SK-N-SH treated with all-trans-retinoic acid at 6 μM for 48 hours (cell line): Measurements from ENCODE around the gene TXNRD2.

Experiments used
- ESRRG ChIP-seq: fragments of 250-450 bp; sonication (Bioruptor Pico); IDR thresholded peaks from 2 replicates; pipeline ENCODE4 v1.6.1; 2021; ENCODE audit warnings: mild to moderate bottlenecking
- GLIS3 ChIP-seq: fragments of 250-450 bp; sonication (Bioruptor Pico); IDR thresholded peaks from 2 replicates; pipeline ENCODE4 v1.5.0; 2020; ENCODE audit warnings: mild to moderate bottlenecking, moderate library complexity
- ISL1 ChIP-seq: fragments of 250-450 bp; sonication (Bioruptor Pico); IDR thresholded peaks from 2 replicates; pipeline ENCODE4 v2.1.2; 2022; ENCODE audit warnings: mild to moderate bottlenecking, moderate library complexity
- PPARA ChIP-seq: fragments of 250-450 bp; sonication (Bioruptor Pico); IDR thresholded peaks from 2 replicates; pipeline ENCODE4 v1.5.0; 2020; ENCODE audit warnings: mild to moderate bottlenecking, borderline replicate concordance
- RARB ChIP-seq: fragments of 250-450 bp; sonication (Bioruptor Pico); IDR thresholded peaks from 2 replicates; pipeline ENCODE4 v1.8.0; 2021; ENCODE audit warnings: mild to moderate bottlenecking, moderate library complexity
- TCF4 ChIP-seq: fragments of 250-450 bp; sonication (Bioruptor Pico); IDR thresholded peaks from 2 replicates; pipeline ENCODE4 v1.8.0; 2021; ENCODE audit warnings: mild to moderate bottlenecking, moderate library complexity, borderline replicate concordance
- ZC3H10 ChIP-seq: fragments of 250-450 bp; sonication (Bioruptor Pico); IDR thresholded peaks from 2 replicates; pipeline ENCODE4 v1.5.1; 2021; ENCODE audit warnings: mild to moderate bottlenecking, moderate library complexity
- ZFP3 ChIP-seq: fragments of 250-450 bp; sonication (Bioruptor Pico); IDR thresholded peaks from 2 replicates; pipeline ENCODE4 v1.5.0; 2020; ENCODE audit warnings: mild to moderate bottlenecking, moderate library complexity
- ZNF565 ChIP-seq: fragments of 450-650 bp; formaldehyde crosslinking; conservative IDR thresholded peaks from 2 replicates; pipeline ENCODE4 v1.5.0; 2020; ENCODE audit warnings: low read depth, mild to moderate bottlenecking, moderate library complexity
- ZNF8 ChIP-seq: fragments of 450-650 bp; formaldehyde crosslinking; IDR thresholded peaks from 2 replicates; pipeline ENCODE4 v1.5.0; 2020; ENCODE audit warnings: mild to moderate bottlenecking, moderate library complexity
- TF ChIP-seq, protein P1 (sequence below): fragments of 250-450 bp; sonication (Bioruptor Pico); IDR thresholded peaks from 2 replicates; pipeline ENCODE4 v1.5.1; 2021; ENCODE audit warnings: mild to moderate bottlenecking, moderate library complexity
- TF ChIP-seq, protein P2 (sequence below): fragments of 250-450 bp; sonication (Bioruptor Pico); IDR thresholded peaks from 2 replicates; pipeline ENCODE4 v1.5.1; 2020; ENCODE audit warnings: low read depth, mild to moderate bottlenecking, moderate library complexity
- TF ChIP-seq, protein P3 (sequence below): fragments of 250-450 bp; sonication (Bioruptor Pico); IDR thresholded peaks from 2 replicates; pipeline ENCODE4 v1.8.0; 2021; ENCODE audit warnings: low read depth, mild to moderate bottlenecking, moderate library complexity, borderline replicate concordance
- TF ChIP-seq, protein P4 (sequence below): fragments of 250-450 bp; sonication (Bioruptor Pico); IDR thresholded peaks from 2 replicates; pipeline ENCODE4 v1.8.0; 2020; ENCODE audit warnings: mild to moderate bottlenecking, moderate library complexity, borderline replicate concordance

DNA sequence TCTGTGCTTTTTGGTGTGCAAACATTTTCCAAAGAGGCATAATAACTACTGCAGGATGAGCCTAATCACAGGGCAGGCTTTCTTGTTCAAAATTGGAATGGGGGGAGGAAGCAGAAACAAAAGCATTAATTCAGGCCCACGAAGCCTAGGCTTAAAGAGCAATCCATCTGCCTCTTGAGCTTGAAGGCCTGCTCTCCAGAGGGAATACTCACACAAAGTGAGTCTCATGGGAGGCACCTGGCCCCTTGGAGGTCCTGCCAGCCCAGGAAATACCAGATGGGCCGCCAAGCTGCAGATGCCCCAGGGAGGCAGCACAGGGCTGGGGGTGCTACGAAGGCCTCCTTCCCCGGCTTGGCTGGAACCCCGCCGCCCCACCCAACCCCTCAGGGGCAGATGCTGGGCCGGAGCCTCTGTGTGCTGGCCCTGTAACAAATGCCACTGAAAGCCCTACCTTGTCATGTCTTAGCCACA lies 39.3 kb downstream of the TXNRD2 start:
- TF ChIP-seq, protein P1, sequence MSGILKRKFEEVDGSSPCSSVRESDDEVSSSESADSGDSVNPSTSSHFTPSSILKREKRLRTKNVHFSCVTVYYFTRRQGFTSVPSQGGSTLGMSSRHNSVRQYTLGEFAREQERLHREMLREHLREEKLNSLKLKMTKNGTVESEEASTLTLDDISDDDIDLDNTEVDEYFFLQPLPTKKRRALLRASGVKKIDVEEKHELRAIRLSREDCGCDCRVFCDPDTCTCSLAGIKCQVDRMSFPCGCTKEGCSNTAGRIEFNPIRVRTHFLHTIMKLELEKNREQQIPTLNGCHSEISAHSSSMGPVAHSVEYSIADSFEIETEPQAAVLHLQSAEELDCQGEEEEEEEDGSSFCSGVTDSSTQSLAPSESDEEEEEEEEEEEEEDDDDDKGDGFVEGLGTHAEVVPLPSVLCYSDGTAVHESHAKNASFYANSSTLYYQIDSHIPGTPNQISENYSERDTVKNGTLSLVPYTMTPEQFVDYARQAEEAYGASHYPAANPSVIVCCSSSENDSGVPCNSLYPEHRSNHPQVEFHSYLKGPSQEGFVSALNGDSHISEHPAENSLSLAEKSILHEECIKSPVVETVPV (CRISPR knock-in tag), result no peak
- TF ChIP-seq ZC3H10 (CRISPR knock-in tag) (no peak), PPARA (CRISPR knock-in tag) (no peak), ESRRG (no peak), RARB (CRISPR knock-in tag) (no peak), ZNF565 (CRISPR knock-in tag) (no peak), GLIS3 (no peak), ZFP3 (no peak), ZNF8 (CRISPR knock-in tag) (no peak), TCF4 (no peak), ISL1 (no peak)
- TF ChIP-seq, protein P2, sequence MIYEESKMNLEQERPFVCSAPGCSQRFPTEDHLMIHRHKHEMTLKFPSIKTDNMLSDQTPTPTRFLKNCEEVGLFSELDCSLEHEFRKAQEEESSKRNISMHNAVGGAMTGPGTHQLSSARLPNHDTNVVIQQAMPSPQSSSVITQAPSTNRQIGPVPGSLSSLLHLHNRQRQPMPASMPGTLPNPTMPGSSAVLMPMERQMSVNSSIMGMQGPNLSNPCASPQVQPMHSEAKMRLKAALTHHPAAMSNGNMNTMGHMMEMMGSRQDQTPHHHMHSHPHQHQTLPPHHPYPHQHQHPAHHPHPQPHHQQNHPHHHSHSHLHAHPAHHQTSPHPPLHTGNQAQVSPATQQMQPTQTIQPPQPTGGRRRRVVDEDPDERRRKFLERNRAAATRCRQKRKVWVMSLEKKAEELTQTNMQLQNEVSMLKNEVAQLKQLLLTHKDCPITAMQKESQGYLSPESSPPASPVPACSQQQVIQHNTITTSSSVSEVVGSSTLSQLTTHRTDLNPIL (CRISPR knock-in tag), result no peak
- TF ChIP-seq, protein P3, sequence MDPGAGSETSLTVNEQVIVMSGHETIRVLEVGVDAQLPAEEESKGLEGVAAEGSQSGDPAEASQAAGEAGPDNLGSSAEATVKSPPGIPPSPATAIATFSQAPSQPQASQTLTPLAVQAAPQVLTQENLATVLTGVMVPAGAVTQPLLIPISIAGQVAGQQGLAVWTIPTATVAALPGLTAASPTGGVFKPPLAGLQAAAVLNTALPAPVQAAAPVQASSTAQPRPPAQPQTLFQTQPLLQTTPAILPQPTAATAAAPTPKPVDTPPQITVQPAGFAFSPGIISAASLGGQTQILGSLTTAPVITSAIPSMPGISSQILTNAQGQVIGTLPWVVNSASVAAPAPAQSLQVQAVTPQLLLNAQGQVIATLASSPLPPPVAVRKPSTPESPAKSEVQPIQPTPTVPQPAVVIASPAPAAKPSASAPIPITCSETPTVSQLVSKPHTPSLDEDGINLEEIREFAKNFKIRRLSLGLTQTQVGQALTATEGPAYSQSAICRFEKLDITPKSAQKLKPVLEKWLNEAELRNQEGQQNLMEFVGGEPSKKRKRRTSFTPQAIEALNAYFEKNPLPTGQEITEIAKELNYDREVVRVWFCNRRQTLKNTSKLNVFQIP (CRISPR knock-in tag), result no peak
- TF ChIP-seq, protein P4, sequence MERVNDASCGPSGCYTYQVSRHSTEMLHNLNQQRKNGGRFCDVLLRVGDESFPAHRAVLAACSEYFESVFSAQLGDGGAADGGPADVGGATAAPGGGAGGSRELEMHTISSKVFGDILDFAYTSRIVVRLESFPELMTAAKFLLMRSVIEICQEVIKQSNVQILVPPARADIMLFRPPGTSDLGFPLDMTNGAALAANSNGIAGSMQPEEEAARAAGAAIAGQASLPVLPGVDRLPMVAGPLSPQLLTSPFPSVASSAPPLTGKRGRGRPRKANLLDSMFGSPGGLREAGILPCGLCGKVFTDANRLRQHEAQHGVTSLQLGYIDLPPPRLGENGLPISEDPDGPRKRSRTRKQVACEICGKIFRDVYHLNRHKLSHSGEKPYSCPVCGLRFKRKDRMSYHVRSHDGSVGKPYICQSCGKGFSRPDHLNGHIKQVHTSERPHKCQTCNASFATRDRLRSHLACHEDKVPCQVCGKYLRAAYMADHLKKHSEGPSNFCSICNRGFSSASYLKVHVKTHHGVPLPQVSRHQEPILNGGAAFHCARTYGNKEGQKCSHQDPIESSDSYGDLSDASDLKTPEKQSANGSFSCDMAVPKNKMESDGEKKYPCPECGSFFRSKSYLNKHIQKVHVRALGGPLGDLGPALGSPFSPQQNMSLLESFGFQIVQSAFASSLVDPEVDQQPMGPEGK (CRISPR knock-in tag), result no peak
